Endothelial cell of umbilical vein (primary cell): ENCODE measurements around the gene SPAG16. TPM values are rescaled to one million over a fixed set of nuclear protein-coding genes. Genes with fewer than 3 reads are reported as not detected.

ENCODE experiments used
- BruUV-seq: library from RNA; stranded (reverse); fragments of 400-500 nt; replicated peaks from 2 replicates; lab custom pipeline; 2021; lab: Mats Ljungman, UMichigan
- CTCF ChIA-PET: fragments of 300-600, 350-600 bp; sonication (Branson Sonifier 250); formaldehyde crosslinking; loops from one replicate; lab custom pipeline; 2021; ENCODE audit warnings: antibody characterized with exemption, inconsistent platforms; lab: Charles Lee
- POLR2A ChIA-PET: fragments of 300-600, 350-600 bp; sonication (Branson Sonifier 250); formaldehyde crosslinking; loops from one replicate; lab custom pipeline; 2021; ENCODE audit warnings: antibody characterized with exemption, inconsistent platforms; lab: Charles Lee
- DNase-seq: peaks from one replicate; pipeline ENCODE4 v3.0.0-alpha.2; 2011; ENCODE audit warnings: low read depth, low spot score
- FAIRE-seq: peaks from 2 replicates; lab custom pipeline; 2011; peaks lifted over from hg19 to GRCh38; lab: Jason Lieb, UNC
- H2AFZ ChIP-seq: 2 replicates; pipeline ENCODE4 v1.6.0; 2012; ENCODE audit warnings: low read depth, low read length, control low read depth, inconsistent platforms
- H3K27ac ChIP-seq: 2 replicates; pipeline ENCODE4 v1.5.1; 2011; ENCODE audit warnings: low read depth, mild to moderate bottlenecking, control low read depth, low read length, moderate library complexity; ENCODE audit not compliant: insufficient read depth
- H3K27me3 ChIP-seq, 2 experiments: 2 replicates each; pipeline versions ENCODE4 v1.6.0 to v1.6.1; 2011; ENCODE audit warnings: low read length in 2 of 2, mixed read lengths in 1 of 2; ENCODE audit not compliant: control insufficient read depth in 2 of 2, insufficient read depth in 2 of 2
- H3K36me3 ChIP-seq, 2 experiments: 2 replicates in 1 of 2; 3 replicates in 1 of 2; pipeline ENCODE4 v1.5.1; 2011; ENCODE audit warnings: low read length in 2 of 2, mild to moderate bottlenecking in 1 of 2, moderate library complexity in 1 of 2; ENCODE audit not compliant: control insufficient read depth in 2 of 2, insufficient read depth in 2 of 2; ENCODE audit errors: extremely low read depth in 1 of 2
- H3K4me1 ChIP-seq: 3 replicates; pipeline ENCODE4 v1.5.1; 2011; ENCODE audit warnings: mild to moderate bottlenecking, low read length; ENCODE audit not compliant: control insufficient read depth, insufficient read depth; ENCODE audit errors: extremely low read depth
- H3K4me2 ChIP-seq: 2 replicates; pipeline ENCODE4 v1.6.1; 2011; ENCODE audit warnings: low read length, control low read depth, mixed read lengths; ENCODE audit not compliant: insufficient read depth
- H3K4me3 ChIP-seq, 3 experiments: fragments of 200-600 bp in 1 of 3; sonication (generic), shearing (Covaris generic) in 1 of 3; replicated peaks in 1 of 3; 2 replicates each; pipeline ENCODE4 v1.5.1; 2011 to 2016; ENCODE audit warnings: control low read depth in 3 of 3, low read length in 3 of 3, mild to moderate bottlenecking in 2 of 3, inconsistent platforms in 1 of 3, low read depth in 1 of 3, moderate library complexity in 1 of 3; ENCODE audit not compliant: insufficient read depth in 1 of 3
- H3K79me2 ChIP-seq: 2 replicates; pipeline ENCODE4 v1.6.0; 2012; ENCODE audit warnings: low read length, inconsistent platforms; ENCODE audit not compliant: control insufficient read depth, insufficient read depth
- H3K9ac ChIP-seq: replicated peaks from 2 replicates; pipeline ENCODE3; 2011; ENCODE audit warnings: low read length, control low read depth; ENCODE audit not compliant: insufficient read depth; ENCODE audit errors: extremely low read depth
- H3K9me1 ChIP-seq: replicated peaks from 3 replicates; pipeline ENCODE4 v1.6.0; 2011; ENCODE audit warnings: mild to moderate bottlenecking, low read length; ENCODE audit not compliant: control insufficient read depth, insufficient read depth; ENCODE audit errors: extremely low read depth
- H3K9me3 ChIP-seq: replicated peaks from 2 replicates; pipeline ENCODE4 v1.5.1; 2012; ENCODE audit warnings: low read length, inconsistent platforms; ENCODE audit not compliant: control insufficient read depth, insufficient read depth
- H4K20me1 ChIP-seq: replicated peaks from 2 replicates; pipeline ENCODE3; 2011; ENCODE audit warnings: mild to moderate bottlenecking, low read length; ENCODE audit not compliant: control insufficient read depth, insufficient read depth; ENCODE audit errors: extremely low read depth
- CTCF ChIP-seq, 2 donors: IDR thresholded peaks; 1 replicate in 1 of 2; 2 replicates in 1 of 2; pipeline ENCODE4 v1.5.1; 2011; ENCODE audit warnings: low read length in 2 of 2, mild to moderate bottlenecking in 2 of 2, moderate library complexity in 2 of 2, control low read depth in 1 of 2, inconsistent platforms in 1 of 2, low read depth in 1 of 2; ENCODE audit not compliant: insufficient read depth in 1 of 2; ENCODE audit errors: extremely low read depth in 1 of 2
- EZH2 ChIP-seq: IDR thresholded peaks from 2 replicates; pipeline ENCODE4 v1.6.1; 2012; ENCODE audit warnings: borderline replicate concordance, low read depth, mild to moderate bottlenecking, moderate library complexity, low read length, inconsistent platforms; ENCODE audit not compliant: severe bottlenecking
- FOS ChIP-seq: IDR thresholded peaks from 2 replicates; pipeline ENCODE4 v1.6.1; 2011; ENCODE audit warnings: mild to moderate bottlenecking, low read length, moderate library complexity, borderline replicate concordance; ENCODE audit not compliant: insufficient read depth
- GATA2 ChIP-seq: IDR thresholded peaks from 2 replicates; pipeline ENCODE4 v1.7.0; 2011; ENCODE audit warnings: low read depth, mild to moderate bottlenecking, moderate library complexity, mixed read lengths, low read length; ENCODE audit not compliant: insufficient read length, insufficient read depth
- JUN ChIP-seq: IDR thresholded peaks from 2 replicates; pipeline ENCODE4 v1.6.1; 2011; ENCODE audit warnings: borderline replicate concordance, low read depth; ENCODE audit not compliant: insufficient read length, insufficient read depth
- MAX ChIP-seq: IDR thresholded peaks from 2 replicates; pipeline ENCODE4 v1.6.1; 2011; ENCODE audit not compliant: insufficient read depth, insufficient read length
- MYC ChIP-seq: IDR thresholded peaks from one replicate; pipeline ENCODE4 v1.6.1; 2011; ENCODE audit warnings: mild to moderate bottlenecking, low read depth, low read length
- POLR2A ChIP-seq: IDR thresholded peaks from 2 replicates; pipeline ENCODE4 v1.6.1; 2012; ENCODE audit warnings: low read depth, mild to moderate bottlenecking, control low read depth, low read length
- POLR2AphosphoS5 ChIP-seq: IDR thresholded peaks from 2 replicates; pipeline ENCODE4 v1.6.1; 2012; ENCODE audit warnings: low read depth, mild to moderate bottlenecking, control low read depth, low read length, moderate library complexity; ENCODE audit not compliant: insufficient read depth
- dilution Hi-C: fragments of 300-500 bp; cut with MboI; formaldehyde crosslinking; loops from one replicate; pipeline ENCODE4 v1.15.0; 2019; ENCODE audit warnings: low sequenced_read_pairs; ENCODE audit not compliant: extremely low pct_ligation_motif_present
- intact Hi-C: fragments of 100-400 bp; cut with micrococcal nuclease; formaldehyde crosslinking; loops from one replicate; pipeline ENCODE4 v1.10.0; 2022
- polyA plus RNA-seq, 4 experiments: library from polyadenylated mRNA; depleted of rRNA in 3 of 4; stranded (reverse) in 3 of 4; unstranded in 1 of 4; fragments of >200 nt; gene quantifications; 2 replicates each; pipeline versions ENCODE4 v1.2.1 to v1.2.3, GENCODE V29; 2011 to 2012; ENCODE audit warnings: missing spikeins in 1 of 4
- total RNA-seq: library from RNA; stranded (reverse); gene quantifications from 2 replicates; pipeline ENCODE4 v1.2.3, GENCODE V29; 2021

Gene SPAG16
- total and polyA plus RNA-seq, 2 donors (not counting 3 experiments of a cell fraction or from before 2014, with no cell fraction given) = 4.0 to 7.7 TPM

- intact Hi-C loops (no loop called here), dilution Hi-C loops (no loop called here)
- ChIA-PET POLR2A (no interaction called here), CTCF (no interaction called here)
- Histone ChIP-seq H3K9me3 (no peaks in the 10 kb centered on the region), H3K27ac (no peak overlapping the region), H3K36me3 (no peaks in the 10 kb centered on the region), H3K9me1 (no peaks in the 10 kb centered on the region), H3K4me2 (no peak overlapping the region), H2AFZ (no peak overlapping the region), H3K4me1 (no peaks in the 10 kb centered on the region), H4K20me1 (no peaks in the 10 kb centered on the region), H3K79me2 (no peaks in the 10 kb centered on the region), H3K4me3 (no peak overlapping the region), H3K27me3 (peaks cover 0 to 3% of the 10 kb centered on the region in 2 experiments), H3K9ac (no peak overlapping the region)
- TF ChIP-seq MYC (no peak), MAX (no peak), CTCF (IDR thresholded peaks at IDR 0.05; ENCODE audit: extremely low read depth in 1 of 2, insufficient read depth in 1 of 2, low read depth in 1 of 2, low read length in 2 of 2) (no peak), GATA2 (no peak), JUN (no peak), EZH2 (no peak), FOS (no peak), POLR2AphosphoS5 (no peak), POLR2A (no peak)
- DNase-seq = no peak
- no TSS peak for BruUV-seq
- FAIRE-seq = no peak
Measured at GRCh38 chr2:214031566-214031965, 747.3 kb downstream of the SPAG16 start.
